ENCODE data around the gene SPTBN4.
A peak's percentile ranks its signal among the peaks of the same experiment; 100 is the strongest.
"Not testable (repeated sequence)": the region's sequence is repeated elsewhere in the genome, so short reads cannot be mapped to it uniquely, and the experiment has no call there.

Gene SPTBN4

GRCh38 chr19:40425450-40426287, 41.1 kb upstream of the SPTBN4 start, which contains the start of gene SERTAD1:
Gene SERTAD1 (minus strand): TSS chr19:40425992. CDS start chr19:40423546, 2,446 bp downstream.
- H3K4me3 ChIP-seq (ENCODE audit: insufficient read length, low read depth) = peak within 1 kb of the TSS; percentile 84
- peaks cover 15% of the 10 kb centered on the region for H3K36me3 ChIP-seq (ENCODE audit: insufficient read depth, insufficient read length, low read length)
- no peaks in the 10 kb centered on the region for H3K9me3 ChIP-seq (ENCODE audit: insufficient read depth, low read length)
- H3K9ac ChIP-seq (ENCODE audit: insufficient read length, low read depth) = peak within 1 kb of the TSS; percentile 92
- TF ChIP-seq SUZ12 (IDR thresholded peaks at IDR 0.05; ENCODE audit: extremely low read depth, insufficient read depth, insufficient read length) (no peak), ZNF274 (IDR thresholded peaks at IDR 0.05; ENCODE audit: low read depth, low read length) (no peak), YY1 (IDR thresholded peaks at IDR 0.05; ENCODE audit: insufficient read depth, insufficient read length) (no peak)
- no peaks in the 10 kb centered on the region for H3K4me1 ChIP-seq (ENCODE audit: insufficient read depth, insufficient read length)
- H3K27me3 ChIP-seq (ENCODE audit: insufficient read depth, insufficient read length) = no peaks in the 10 kb centered on the region
- peak; percentile 96 for DNase-seq (ENCODE audit: low read depth, low spot score)

DNA sequence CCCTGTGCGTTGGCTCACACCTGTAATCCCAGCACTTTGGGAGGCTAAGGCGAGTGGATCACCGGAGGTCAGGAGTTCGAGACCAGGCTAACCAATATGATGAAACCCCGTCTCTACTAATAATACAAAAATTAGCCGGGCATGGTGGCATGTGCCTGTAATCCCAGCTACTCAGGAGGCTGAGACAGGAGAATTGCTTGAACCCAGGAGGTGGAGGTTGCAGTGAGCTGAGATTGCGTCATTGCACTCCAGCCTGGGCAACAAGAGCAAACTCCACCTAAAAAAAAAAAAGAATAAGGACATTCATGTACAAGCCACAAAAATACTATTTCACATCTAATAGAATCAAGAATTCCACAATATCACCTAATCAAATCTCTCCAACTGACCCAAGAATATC, 38.6 kb upstream of the SPTBN4 start:
- H3K36me3 ChIP-seq (ENCODE audit: insufficient read depth, insufficient read length, low read length); H3K4me1 ChIP-seq (ENCODE audit: insufficient read depth, insufficient read length); H3K27me3 ChIP-seq (ENCODE audit: insufficient read depth, insufficient read length); H3K9ac ChIP-seq (ENCODE audit: insufficient read length, low read depth); H3K9me3 ChIP-seq (ENCODE audit: insufficient read depth, low read length); H3K4me3 ChIP-seq (ENCODE audit: insufficient read length, low read depth); DNase-seq (ENCODE audit: low read depth, low spot score): not testable (repeated sequence)

GRCh38 chr19:40430242-40430641, 36.6 kb upstream of the SPTBN4 start:
- H3K9me3 ChIP-seq (ENCODE audit: insufficient read depth, low read length); H3K4me3 ChIP-seq (ENCODE audit: insufficient read length, low read depth); DNase-seq (ENCODE audit: low read depth, low spot score); H3K4me1 ChIP-seq (ENCODE audit: insufficient read depth, insufficient read length); H3K27me3 ChIP-seq (ENCODE audit: insufficient read depth, insufficient read length); H3K9ac ChIP-seq (ENCODE audit: insufficient read length, low read depth); H3K36me3 ChIP-seq (ENCODE audit: insufficient read depth, insufficient read length, low read length): not testable (repeated sequence)

DNA sequence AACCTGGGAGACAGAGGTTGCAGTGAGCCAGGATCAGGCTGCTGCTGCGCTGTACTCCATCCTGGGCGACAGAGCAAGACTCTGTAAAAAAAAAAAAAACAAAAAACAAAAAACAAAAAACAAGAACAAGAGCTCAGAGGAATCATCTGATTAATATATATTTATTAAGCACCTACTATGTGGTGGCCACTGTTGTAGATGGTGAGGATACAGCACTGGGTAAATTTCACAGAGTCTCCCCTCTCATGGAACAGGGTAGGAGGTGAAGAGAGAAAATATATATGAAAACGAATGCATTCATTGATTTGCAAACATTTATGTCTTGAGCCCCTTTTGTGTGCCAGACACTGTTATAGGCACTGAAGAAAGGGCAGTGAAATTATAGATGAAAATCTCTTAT, 35.1 kb upstream of the SPTBN4 start:
- H3K27me3 ChIP-seq (ENCODE audit: insufficient read depth, insufficient read length) = no peaks in the 10 kb centered on the region
- no peaks in the 10 kb centered on the region for H3K36me3 ChIP-seq (ENCODE audit: insufficient read depth, insufficient read length, low read length)
- no peak overlapping the region for H3K9ac ChIP-seq (ENCODE audit: insufficient read length, low read depth)
- no peaks in the 10 kb centered on the region for H3K4me1 ChIP-seq (ENCODE audit: insufficient read depth, insufficient read length)
- TF ChIP-seq ZNF274 (IDR thresholded peaks at IDR 0.05; ENCODE audit: low read depth, low read length) (no peak), SUZ12 (IDR thresholded peaks at IDR 0.05; ENCODE audit: extremely low read depth, insufficient read depth, insufficient read length) (no peak), YY1 (IDR thresholded peaks at IDR 0.05; ENCODE audit: insufficient read depth, insufficient read length) (no peak)
- no peaks in the 10 kb centered on the region for H3K9me3 ChIP-seq (ENCODE audit: insufficient read depth, low read length)
- no peak overlapping the region for H3K4me3 ChIP-seq (ENCODE audit: insufficient read length, low read depth)
- no peak for DNase-seq (ENCODE audit: low read depth, low spot score)

GRCh38 chr19:40432760-40433159, 34.0 kb upstream of the SPTBN4 start:
- DNase-seq (ENCODE audit: low read depth, low spot score); H3K9me3 ChIP-seq (ENCODE audit: insufficient read depth, low read length); H3K4me1 ChIP-seq (ENCODE audit: insufficient read depth, insufficient read length); H3K4me3 ChIP-seq (ENCODE audit: insufficient read length, low read depth); H3K36me3 ChIP-seq (ENCODE audit: insufficient read depth, insufficient read length, low read length); H3K27me3 ChIP-seq (ENCODE audit: insufficient read depth, insufficient read length): not testable (repeated sequence)
- peak overlapping the region; percentile 50 for H3K9ac ChIP-seq (ENCODE audit: insufficient read length, low read depth)

DNA sequence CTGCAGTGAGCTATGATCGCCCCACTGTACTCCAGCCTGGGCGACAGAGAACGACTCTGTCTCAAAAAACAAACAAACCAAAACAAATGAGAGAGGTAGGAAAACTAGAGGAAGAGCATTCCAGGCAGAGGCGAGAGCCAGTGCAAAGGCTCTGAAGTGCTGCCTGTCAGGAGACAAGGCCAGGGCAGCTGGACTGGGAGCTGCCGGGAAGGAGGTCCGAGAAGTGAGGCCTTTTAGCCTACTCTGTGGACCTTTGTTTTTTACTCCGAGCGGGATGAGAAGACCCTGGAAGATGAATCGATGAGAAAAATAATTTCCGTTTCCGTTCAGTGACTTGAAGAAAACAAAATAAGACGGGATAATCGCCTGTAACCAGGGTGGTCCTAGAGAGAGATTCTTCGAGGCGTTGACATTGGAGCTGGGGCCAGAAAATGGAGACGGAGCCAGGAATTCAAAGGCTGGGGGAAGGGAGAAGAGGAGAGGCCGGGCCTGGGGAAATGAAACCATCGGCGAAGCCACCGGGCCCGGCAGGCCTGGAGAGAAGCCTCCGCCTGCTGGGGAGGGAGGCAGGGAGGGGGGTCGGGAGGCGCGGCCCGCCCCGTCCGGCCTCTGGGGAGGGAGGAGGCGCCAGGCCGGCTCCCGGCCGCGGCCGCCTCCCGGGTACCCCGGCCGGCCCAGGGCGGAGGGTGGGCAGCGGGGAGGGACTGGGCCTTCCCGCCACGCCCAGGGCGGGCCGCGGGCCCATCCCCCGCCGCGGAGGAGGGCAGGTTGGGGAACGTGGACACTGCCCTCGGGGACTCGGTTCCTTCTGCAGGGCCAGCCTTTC, 33.2 kb upstream of the SPTBN4 start:
- peak overlapping the region; percentile 76 for H3K9ac ChIP-seq (ENCODE audit: insufficient read length, low read depth)

GRCh38 chr19:40438284-40438683, 28.5 kb upstream of the SPTBN4 start:
- H3K4me3 ChIP-seq (ENCODE audit: insufficient read length, low read depth) = no peak overlapping the region
- no peak for TF ChIP-seq ZNF274 (IDR thresholded peaks at IDR 0.05; ENCODE audit: low read depth, low read length)
- TF ChIP-seq YY1 (IDR thresholded peaks at IDR 0.05; ENCODE audit: insufficient read depth, insufficient read length) = no peak
- no peak for TF ChIP-seq SUZ12 (IDR thresholded peaks at IDR 0.05; ENCODE audit: extremely low read depth, insufficient read depth, insufficient read length)
- H3K4me1 ChIP-seq (ENCODE audit: insufficient read depth, insufficient read length) = peaks cover 2% of the 10 kb centered on the region
- H3K36me3 ChIP-seq (ENCODE audit: insufficient read depth, insufficient read length, low read length) = peaks cover 28% of the 10 kb centered on the region
- H3K9ac ChIP-seq (ENCODE audit: insufficient read length, low read depth) = no peak overlapping the region
- no peaks in the 10 kb centered on the region for H3K9me3 ChIP-seq (ENCODE audit: insufficient read depth, low read length)
- H3K27me3 ChIP-seq (ENCODE audit: insufficient read depth, insufficient read length) = no peaks in the 10 kb centered on the region
- DNase-seq (ENCODE audit: low read depth, low spot score) = no peak

More for the DNA sequence above, 33.2 kb upstream of the SPTBN4 start:
- TF ChIP-seq SUZ12 (IDR thresholded peaks at IDR 0.05; ENCODE audit: extremely low read depth, insufficient read depth, insufficient read length) (no peak), ZNF274 (IDR thresholded peaks at IDR 0.05; ENCODE audit: low read depth, low read length) (no peak), YY1 (IDR thresholded peaks at IDR 0.05; ENCODE audit: insufficient read depth, insufficient read length) (no peak)
- Histone ChIP-seq H3K36me3 (ENCODE audit: insufficient read depth, insufficient read length, low read length) (no peaks in the 10 kb centered on the region), H3K27me3 (ENCODE audit: insufficient read depth, insufficient read length) (no peaks in the 10 kb centered on the region), H3K4me3 (ENCODE audit: insufficient read length, low read depth) (peak overlapping the region; percentile 38), H3K9me3 (ENCODE audit: insufficient read depth, low read length) (no peaks in the 10 kb centered on the region), H3K4me1 (ENCODE audit: insufficient read depth, insufficient read length) (no peaks in the 10 kb centered on the region)
- DNase-seq (ENCODE audit: low read depth, low spot score) = peak; percentile 63

All from NT2/D1 (cell line).